Measurements from ENCODE around the gene RAET1G. TPM values are rescaled to one million over a fixed set of nuclear protein-coding genes. Genes with fewer than 3 reads are reported as not detected.
"Not testable (repeated sequence)": the region's sequence is repeated elsewhere in the genome, so short reads cannot be mapped to it uniquely, and the experiment has no call there.

Gene RAET1G
- total and polyA plus RNA-seq, 11 donors, result 0.22 to 1.9 (median 0.25) TPM; not detected in 8

GRCh38 chr6:149931501-149931900 is 8.6 kb upstream of the RAET1G start:
- no peak overlapping the region for H3K27ac ChIP-seq
- DNase-seq (no peak), ATAC-seq (no peak)
- no peak overlapping the region for H3K4me3 ChIP-seq
- intact Hi-C loops (cut with DNase I), result loop anchor here in 3 of 10 donors (10.0 kb wide), 3 partner anchors 403 to 883 kb away; no protein-coding TSS in a partner anchor
- H3K36me3 ChIP-seq, result no peaks in the 10 kb centered on the region
- peaks cover 0 to under 1% (median 0%) of the 10 kb centered on the region in 12 donors for H3K4me1 ChIP-seq
- WGBS, 4 donors, result 72 to 77% (median 76%) methylated on average over 6 of the region's 6 CpGs
- TF ChIP-seq CTCF (IDR thresholded peaks at IDR 0.05) (no peak), POLR2A (IDR thresholded peaks at IDR 0.05) (no peak)
- peaks cover 0 to 79% (median 54%) of the 10 kb centered on the region in 9 donors for H3K27me3 ChIP-seq
- H3K9me3 ChIP-seq, result no peaks in the 10 kb centered on the region

GRCh38 chr6:149929422-149929821 is 6.5 kb upstream of the RAET1G start:
- DNase-seq, result no peak
- no peak for ATAC-seq
- Histone ChIP-seq H3K4me1 (peaks cover 0 to 17% (median 9%) of the 10 kb centered on the region in 12 donors), H3K9me3 (no peaks in the 10 kb centered on the region), H3K27me3 (peaks cover 0 to 58% (median 45%) of the 10 kb centered on the region in 9 donors), H3K4me3 (no peak overlapping the region), H3K36me3 (no peaks in the 10 kb centered on the region), H3K27ac (no peak overlapping the region)
- WGBS, 4 donors, result 4 to 15% (median 12%) methylated on average over 3 of the region's 3 CpGs
- TF ChIP-seq CTCF (IDR thresholded peaks at IDR 0.05) (peak in 5 of 12 donors; percentile 11 to 28 (median 21)), POLR2A (IDR thresholded peaks at IDR 0.05) (no peak)
- intact Hi-C loops (cut with DNase I), result loop anchor here in 9 of 10 donors (5.0 to 10.0 kb wide), 7 partner anchors 65 to 365 kb away; partner anchors contain the start of genes GINM1 (in 3 of the 9) and LRP11 (in 1 of the 9)

- intact Hi-C loops (cut with DNase I), result loop anchor here in 9 of 10 donors (2.0 to 10.0 kb wide), 9 partner anchors 62 to 362 kb away; partner anchors contain the start of genes GINM1 (in 3 of the 9) and LRP11 (in 1 of the 9)
- not testable (repeated sequence) for H3K4me3 ChIP-seq, H3K9me3 ChIP-seq, DNase-seq, H3K27ac ChIP-seq, ATAC-seq, H3K36me3 ChIP-seq
- 77 to 87% (median 84%) methylated on average over 4 of the region's 4 CpGs for WGBS, 4 donors
- H3K4me1 ChIP-seq, result peaks cover 0 to 32% (median 20%) of the 10 kb centered on the region in 12 donors
- H3K27me3 ChIP-seq, result peaks cover 0 to 58% (median 33%) of the 10 kb centered on the region in 9 donors
Measured at GRCh38 chr6:149927025-149927424, 4.1 kb upstream of the RAET1G start.

GRCh38 chr6:149925974-149926777 is 3.3 kb upstream of the RAET1G start:
- peak overlapping the region; percentile 42 to 63 (median 56) for H3K4me3 ChIP-seq
- no peaks in the 10 kb centered on the region for H3K36me3 ChIP-seq
- intact Hi-C loops (cut with DNase I), result loop anchor here (1.0 to 10.0 kb wide), 13 partner anchors 29 to 361 kb away; partner anchors contain the start of genes GINM1 (in 3 of the 10), LATS1 (in 1 of the 10) and LRP11 (in 1 of the 10)
- no peaks in the 10 kb centered on the region for H3K9me3 ChIP-seq
- ATAC-seq, result peak; percentile 84 to 93 (median 92)
- TF ChIP-seq POLR2A (IDR thresholded peaks at IDR 0.05) (no peak), CTCF (IDR thresholded peaks at IDR 0.05) (peak; percentile 72 to 95 (median 86))
- peaks cover 0 to 32% (median 20%) of the 10 kb centered on the region in 12 donors for H3K4me1 ChIP-seq
- H3K27me3 ChIP-seq, result peaks cover 0 to 58% (median 24%) of the 10 kb centered on the region in 9 donors
- H3K27ac ChIP-seq, result peak overlapping the region in 10 of 12 donors; percentile 30 to 70 (median 58)
- DNase-seq, result peak; percentile 87 to 93 (median 90)
- 2 to 4% (median 3%) methylated on average over 31 of the region's 31 CpGs for WGBS, 4 donors
